Activated T-cell treated with anti-CD3 and anti-CD28 coated beads, Interleukin-2, amount 50 U/mL, for 1 hour (primary cell): ENCODE measurements around the gene SIL1.
"Not testable (repeated sequence)": the region's sequence is repeated elsewhere in the genome, so short reads cannot be mapped to it uniquely, and the experiment has no call there.

ENCODE experiments used
- DNase-seq: peaks from one replicate; pipeline ENCODE4 v3.0.0-alpha.2; 2020

SIL1 gene

GRCh38 chr5:139103762-139104161 lies 94.4 kb downstream of the SIL1 start:
- DNase-seq: no peak

DNA sequence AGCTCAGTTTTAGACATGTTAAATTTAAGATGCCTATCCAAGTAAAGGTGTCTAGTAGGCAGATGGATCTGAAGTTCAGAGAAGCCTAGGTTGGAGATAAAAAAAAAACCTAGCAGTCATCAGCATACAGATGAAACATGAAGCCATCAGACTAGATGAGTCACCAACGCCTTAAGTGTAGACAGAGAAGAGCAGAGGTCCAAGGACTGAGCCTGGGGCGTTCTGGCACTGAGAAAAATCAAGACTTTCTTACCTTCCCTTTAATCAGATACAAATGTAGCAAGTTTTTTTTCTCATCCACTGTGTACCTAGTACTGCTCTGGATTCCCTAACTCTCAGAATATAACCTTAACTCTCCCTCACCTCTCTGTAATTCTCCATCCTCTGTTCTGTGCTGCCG lies 97.3 kb downstream of the SIL1 start:
- no peak for DNase-seq

- no peak for DNase-seq
Observed at GRCh38 chr5:139094154-139095131, 103.7 kb downstream of the SIL1 start.

DNA sequence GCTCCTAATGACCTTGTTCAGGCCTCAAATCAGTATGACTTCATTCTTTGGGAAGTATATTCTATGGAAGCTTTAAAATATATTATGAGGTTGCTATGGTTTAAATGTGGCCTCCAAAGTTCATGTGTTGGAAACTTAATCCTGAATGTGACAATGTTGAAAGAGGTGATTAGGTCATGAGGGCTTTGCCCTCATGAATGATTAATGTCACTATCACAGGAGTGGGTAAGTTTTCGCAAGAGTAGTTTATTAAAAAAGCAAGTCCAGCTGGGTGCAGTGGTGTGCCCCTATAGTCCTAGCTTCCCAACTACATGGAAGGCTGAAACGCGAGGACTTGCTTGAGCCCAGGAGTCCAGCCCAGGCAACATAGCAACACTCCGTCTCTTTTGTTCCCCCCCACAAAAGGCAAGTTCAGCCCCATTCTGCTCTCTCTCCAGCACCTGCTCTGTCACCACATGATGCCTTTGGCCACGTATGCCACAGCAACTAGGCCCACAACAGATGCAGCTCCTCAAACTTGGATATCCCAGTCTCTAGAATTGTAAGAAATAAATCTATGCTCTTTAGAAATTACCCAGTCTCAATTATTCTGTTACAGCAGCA lies 105.3 kb downstream of the SIL1 start:
- no peak for DNase-seq

- DNase-seq: no peak
Observed at GRCh38 chr5:139091439-139092156, 106.6 kb downstream of the SIL1 start.

GRCh38 chr5:139090581-139090980 lies 107.6 kb downstream of the SIL1 start:
- DNase-seq: no peak

GRCh38 chr5:139088024-139088423 lies 110.1 kb downstream of the SIL1 start:
- no peak for DNase-seq

- DNase-seq: no peak
Observed at GRCh38 chr5:139082813-139083498, 115.2 kb downstream of the SIL1 start.

GRCh38 chr5:139079991-139080610 lies 118.1 kb downstream of the SIL1 start:
- no peak for DNase-seq

- no peak for DNase-seq
Observed at GRCh38 chr5:139079225-139079990, 118.8 kb downstream of the SIL1 start.

GRCh38 chr5:139078345-139078744 lies 119.8 kb downstream of the SIL1 start:
- no peak for DNase-seq

DNA sequence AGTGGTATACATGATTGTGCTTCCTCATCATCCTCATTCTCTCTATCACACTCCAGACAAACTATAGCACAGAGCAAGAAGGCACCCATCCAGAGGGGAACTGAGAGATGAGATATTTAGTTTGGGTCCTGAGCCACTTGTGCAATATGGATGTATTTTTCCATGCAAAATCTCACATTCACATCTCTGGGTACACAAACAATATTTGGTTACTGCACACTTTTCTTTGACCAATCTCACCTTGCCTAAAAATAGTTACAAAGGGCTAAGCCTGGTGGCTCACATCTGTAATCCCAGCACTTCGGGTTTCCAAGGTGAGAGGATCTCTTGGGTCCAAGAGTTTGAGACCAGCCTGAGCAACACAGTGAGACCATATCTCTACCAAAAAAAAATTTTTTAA lies 120.3 kb downstream of the SIL1 start:
- DNase-seq: no peak

DNA sequence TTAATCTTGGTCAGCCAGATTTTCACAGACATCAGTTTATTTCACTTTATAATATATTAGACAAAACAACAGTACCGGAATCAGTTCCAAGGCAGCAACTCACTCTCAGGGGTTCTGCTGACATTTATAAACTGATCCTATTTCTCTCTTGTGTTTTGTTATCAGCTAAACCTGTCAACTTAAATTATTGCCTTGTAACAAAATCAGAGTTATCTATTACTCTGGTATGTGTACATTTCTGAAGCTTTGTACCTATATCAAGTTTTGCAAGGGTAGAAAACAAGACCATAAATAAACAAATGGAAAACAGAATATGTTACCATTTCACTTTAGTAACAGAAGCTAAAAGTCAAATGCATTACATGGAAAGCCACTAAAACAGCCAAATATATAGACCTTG lies 122.1 kb downstream of the SIL1 start:
- DNase-seq: no peak

GRCh38 chr5:139075066-139076050 lies 122.8 kb downstream of the SIL1 start:
- DNase-seq: no peak

- DNase-seq: not testable (repeated sequence)
Observed at GRCh38 chr5:139073956-139074355, 124.2 kb downstream of the SIL1 start.

- no peak for DNase-seq
Observed at GRCh38 chr5:139068494-139069151, 129.5 kb downstream of the SIL1 start.

- no peak for DNase-seq
Observed at GRCh38 chr5:139068060-139068459, 130.1 kb downstream of the SIL1 start.

GRCh38 chr5:139065306-139065705 lies 132.9 kb downstream of the SIL1 start:
- DNase-seq: no peak

DNA sequence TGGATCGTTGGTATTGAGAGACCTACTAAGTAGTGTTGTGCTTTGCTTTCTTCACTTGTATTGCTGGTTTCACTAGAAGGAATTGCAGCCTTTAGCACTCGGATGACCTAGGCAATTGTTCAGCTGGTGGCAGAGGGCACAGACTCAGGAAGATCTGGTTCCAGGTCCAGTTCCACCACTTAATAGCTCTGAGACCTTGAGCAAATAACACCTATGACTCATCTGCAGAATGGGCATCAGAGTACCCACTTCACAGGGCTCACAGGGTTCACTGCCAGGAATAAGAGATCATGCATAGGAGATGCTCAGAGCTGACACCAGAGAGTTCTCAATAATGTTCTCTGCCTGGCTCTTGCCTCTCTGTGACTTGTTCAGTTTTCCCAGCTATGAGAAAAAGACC lies 133.6 kb downstream of the SIL1 start:
- DNase-seq: no peak

DNA sequence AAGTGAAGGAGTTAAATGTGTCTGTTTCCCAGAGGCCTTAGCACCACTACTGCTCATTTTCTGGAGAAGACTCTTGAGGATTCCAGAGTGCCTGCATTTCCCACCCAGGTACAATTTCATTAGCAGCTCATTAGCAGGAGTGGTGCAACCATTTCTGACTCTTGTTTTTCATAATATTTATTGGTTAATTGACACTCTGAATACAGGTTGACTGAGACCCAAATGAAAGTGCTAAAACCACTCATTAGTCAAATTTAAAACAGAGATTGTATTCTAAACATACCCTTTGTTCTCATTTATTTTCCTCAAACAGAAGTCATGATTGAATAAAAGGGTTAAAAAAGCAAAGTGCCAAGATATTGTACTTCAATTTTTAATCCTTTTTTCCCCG lies 134.5 kb downstream of the SIL1 start:
- DNase-seq: no peak
